A673 (cell line): ENCODE results near the gene GPR142. TPM values are rescaled to one million over a fixed set of nuclear protein-coding genes. Genes with fewer than 3 reads are reported as not detected.

Experiments
- BruUV-seq: library from RNA; stranded (reverse); fragments of 400-500 nt; replicated peaks from 2 replicates; lab custom pipeline; 2021; lab: Mats Ljungman, UMichigan
- CTCF ChIA-PET: fragments of 300-600 bp; sonication (Branson Sonifier 250); formaldehyde crosslinking; loops from one replicate; lab custom pipeline; 2022; ENCODE audit warnings: antibody characterized with exemption; lab: Charles Lee
- POLR2A ChIA-PET: fragments of 300-600 bp; sonication (Branson Sonifier 250); formaldehyde crosslinking; loops from one replicate; lab custom pipeline; 2022; ENCODE audit warnings: antibody characterized with exemption; ENCODE audit not compliant: low non-redundant PET; lab: Charles Lee
- DNase-seq: peaks from one replicate; pipeline ENCODE4 v3.0.0-alpha.2; 2015; ENCODE audit warnings: low spot score
- H3K27ac ChIP-seq: fragments of 200-600 bp; sonication (generic); 2 replicates; pipeline ENCODE4 v1.5.1; 2016; ENCODE audit warnings: mixed run types, low read depth, mild to moderate bottlenecking, mixed read lengths, antibody characterized with exemption, low read length; ENCODE audit not compliant: poor library complexity, severe bottlenecking
- H3K27me3 ChIP-seq: fragments of 200-600 bp; sonication (generic); replicated peaks from 2 replicates; pipeline ENCODE4 v1.6.1; 2017; ENCODE audit warnings: mixed run types, low read depth, mild to moderate bottlenecking, mixed read lengths, antibody characterized with exemption, low read length; ENCODE audit not compliant: insufficient read depth, poor library complexity
- H3K36me3 ChIP-seq: fragments of 200-600 bp; sonication (generic); 2 replicates; pipeline ENCODE4 v1.6.1; 2016; ENCODE audit warnings: mixed run types, mild to moderate bottlenecking, mixed read lengths, antibody characterized with exemption, low read length; ENCODE audit not compliant: insufficient read depth, poor library complexity, severe bottlenecking
- H3K4me1 ChIP-seq: fragments of 200-600 bp; sonication (generic); 2 replicates; pipeline ENCODE4 v1.6.1; 2017; ENCODE audit warnings: mixed run types, mild to moderate bottlenecking, mixed read lengths, antibody characterized with exemption, low read length; ENCODE audit not compliant: insufficient read depth, poor library complexity, severe bottlenecking
- H3K4me3 ChIP-seq: fragments of 200-600 bp; sonication (generic); 2 replicates; pipeline ENCODE4 v1.5.1; 2016; ENCODE audit warnings: low read depth, mixed run types, mild to moderate bottlenecking, mixed read lengths, low read length; ENCODE audit not compliant: poor library complexity, severe bottlenecking
- H3K9me3 ChIP-seq: fragments of 200-600 bp; sonication (generic); 2 replicates; pipeline ENCODE4 v1.6.1; 2016; ENCODE audit warnings: mixed run types, low read depth, mild to moderate bottlenecking, mixed read lengths, antibody characterized with exemption, low read length; ENCODE audit not compliant: poor library complexity, severe bottlenecking
- CTCF ChIP-seq: fragments of 300-800, 200-600 bp; sonication (generic); conservative IDR thresholded peaks from 2 replicates; pipeline ENCODE4 v1.5.1; 2017; ENCODE audit warnings: low read depth, mild to moderate bottlenecking, antibody characterized with exemption, low read length, moderate library complexity, mixed read lengths
- EZH2 ChIP-seq: fragments of 200-600 bp; sonication (generic); IDR thresholded peaks from 2 replicates; pipeline ENCODE4 v1.6.1; 2017; ENCODE audit warnings: borderline replicate concordance, low read depth, mild to moderate bottlenecking, mixed read lengths, antibody characterized with exemption, low read length; ENCODE audit not compliant: poor library complexity, severe bottlenecking
- intact Hi-C: fragments of 100-400 bp; cut with micrococcal nuclease; formaldehyde crosslinking; loops from one replicate; pipeline ENCODE4 v1.10.0; 2022; ENCODE audit not compliant: unreplicated experiment
- total RNA-seq: library from RNA; stranded (reverse); gene quantifications from 2 replicates; pipeline ENCODE4 v1.2.3, GENCODE V29; 2021

GPR142 gene
- total RNA-seq, 1 experiment from 2014 or later, result 0.24 TPM

- intact Hi-C loops, result no loop called here
- ChIA-PET CTCF (no interaction called here), POLR2A (no interaction called here)
- no peaks in the 10 kb centered on the region for H3K36me3 ChIP-seq
- no peak overlapping the region for H3K27ac ChIP-seq
- H3K27me3 ChIP-seq, result no peaks in the 10 kb centered on the region
- BruUV-seq, result no TSS peak
- DNase-seq, result no peak
- no peak overlapping the region for H3K4me3 ChIP-seq
- no peaks in the 10 kb centered on the region for H3K4me1 ChIP-seq
- H3K9me3 ChIP-seq, result no peaks in the 10 kb centered on the region
- TF ChIP-seq CTCF (no peak), EZH2 (no peak)
Measured at GRCh38 chr17:74414510-74414909, 47.2 kb downstream of the GPR142 start.

GRCh38 chr17:74415608-74416396, 48.5 kb downstream of the GPR142 start:
- Histone ChIP-seq H3K4me1 (no peaks in the 10 kb centered on the region), H3K36me3 (no peaks in the 10 kb centered on the region), H3K27me3 (no peaks in the 10 kb centered on the region), H3K9me3 (no peaks in the 10 kb centered on the region), H3K4me3 (no peak overlapping the region), H3K27ac (no peak overlapping the region)
- intact Hi-C loops, result no loop called here
- DNase-seq, result no peak
- no TSS peak for BruUV-seq
- ChIA-PET POLR2A (no interaction called here), CTCF (interaction anchor here (0.7 kb wide), 1 partner anchor 37 kb away, joined by 3 read pairs; no protein-coding TSS in a partner anchor)
- TF ChIP-seq CTCF (no peak), EZH2 (no peak)

GRCh38 chr17:74417178-74418045, 50.1 kb downstream of the GPR142 start:
- Histone ChIP-seq H3K36me3 (no peaks in the 10 kb centered on the region), H3K4me1 (no peaks in the 10 kb centered on the region), H3K9me3 (no peaks in the 10 kb centered on the region), H3K27ac (no peak overlapping the region), H3K4me3 (no peak overlapping the region), H3K27me3 (no peaks in the 10 kb centered on the region)
- ChIA-PET POLR2A (no interaction called here), CTCF (no interaction called here)
- no TSS peak for BruUV-seq
- intact Hi-C loops, result no loop called here
- no peak for TF ChIP-seq CTCF
- no peak for TF ChIP-seq EZH2
- DNase-seq, result no peak
